NCI-H345 (cell line): ENCODE measurements around the gene ZNF236.
"Not testable (repeated sequence)": the region's sequence is repeated elsewhere in the genome, so short reads cannot be mapped to it uniquely, and the experiment has no call there.

Experiments
- DNase-seq: peaks from one replicate; lab custom pipeline; 2025; lab: John Stamatoyannopoulos, UW

The ZNF236 gene

DNA sequence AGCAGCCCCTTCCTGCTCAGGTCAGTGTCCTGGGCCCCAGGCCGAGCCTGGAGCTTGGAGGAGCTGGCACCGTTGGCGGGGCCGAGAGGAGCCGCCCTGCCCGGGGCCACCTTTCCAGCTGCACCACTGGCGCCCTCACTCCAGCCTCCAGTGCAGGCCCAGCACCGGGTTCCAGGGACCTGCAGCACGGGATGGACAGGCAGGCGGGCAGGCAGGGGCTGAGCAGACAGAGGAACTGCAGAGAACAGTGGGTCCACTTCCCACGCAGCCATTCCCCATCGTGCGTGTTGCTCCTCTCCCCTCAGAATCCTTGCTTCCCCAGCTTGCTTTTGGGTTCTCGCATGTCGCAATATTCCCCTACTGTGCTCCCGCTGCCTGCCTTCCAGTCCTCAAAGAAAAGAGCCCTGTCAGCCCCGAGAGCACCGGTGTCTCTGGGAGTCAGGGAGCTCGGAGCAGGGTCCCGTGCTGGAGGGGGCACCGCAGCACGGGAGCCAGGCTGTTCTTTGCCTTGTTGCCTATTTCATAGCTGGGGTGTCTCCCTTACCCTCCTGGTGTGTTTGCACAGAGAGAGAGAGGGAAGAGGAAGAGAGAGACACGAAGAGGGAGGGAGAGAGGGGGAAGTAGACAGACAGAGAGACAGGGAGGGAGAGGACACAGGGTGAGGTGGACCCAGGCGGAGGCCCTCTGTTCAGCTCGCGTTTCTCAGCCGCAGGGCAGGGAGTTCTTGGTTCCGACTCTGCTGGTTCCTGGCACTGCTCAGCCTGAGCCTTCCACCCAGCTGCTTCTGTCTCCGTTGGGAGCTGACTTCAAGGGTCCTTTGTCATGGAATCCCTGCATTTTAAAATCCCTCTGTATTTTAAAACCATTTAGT is 184.2 kb downstream of the ZNF236 start:
- no peak for DNase-seq

DNA sequence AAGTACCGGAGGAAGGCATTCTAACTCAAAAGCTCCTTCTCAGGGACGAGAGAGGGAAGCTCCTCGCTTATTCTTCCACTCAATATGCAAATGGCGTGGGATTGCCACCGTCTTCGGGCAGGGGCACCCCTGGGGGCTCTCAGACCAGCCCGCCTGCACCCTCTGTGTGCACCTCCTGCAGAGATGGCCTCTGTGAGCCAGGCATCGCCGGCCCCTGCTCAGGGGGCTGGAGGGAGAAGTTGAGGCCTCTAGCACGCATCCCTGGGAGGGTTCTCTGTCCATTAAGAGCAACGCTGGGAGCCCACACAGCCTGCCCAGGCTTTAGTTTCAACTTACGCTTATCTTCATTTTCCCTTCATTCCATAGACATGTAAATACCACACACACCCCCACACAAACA is 184.9 kb downstream of the ZNF236 start:
- no peak for DNase-seq

DNA sequence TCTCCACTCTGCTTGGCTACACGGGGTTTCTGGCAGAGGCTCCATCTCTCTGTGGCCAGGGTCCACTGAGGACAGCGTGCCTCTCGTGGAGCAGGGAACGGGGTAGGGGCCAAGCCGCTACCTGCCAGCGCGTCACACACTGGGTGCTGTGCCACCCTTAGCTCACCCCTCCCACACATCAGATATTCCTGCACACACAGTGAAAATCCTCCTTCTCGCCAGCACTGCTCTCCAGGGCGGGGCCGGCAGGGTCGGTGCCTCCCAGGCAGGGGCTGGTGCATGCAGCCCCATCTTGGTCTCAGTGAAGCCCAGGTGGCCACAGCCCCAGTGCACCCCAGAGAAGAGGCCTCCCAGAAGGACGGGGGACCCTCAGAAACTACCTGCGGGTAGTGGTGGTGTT is 185.6 kb downstream of the ZNF236 start:
- DNase-seq: no peak

DNA sequence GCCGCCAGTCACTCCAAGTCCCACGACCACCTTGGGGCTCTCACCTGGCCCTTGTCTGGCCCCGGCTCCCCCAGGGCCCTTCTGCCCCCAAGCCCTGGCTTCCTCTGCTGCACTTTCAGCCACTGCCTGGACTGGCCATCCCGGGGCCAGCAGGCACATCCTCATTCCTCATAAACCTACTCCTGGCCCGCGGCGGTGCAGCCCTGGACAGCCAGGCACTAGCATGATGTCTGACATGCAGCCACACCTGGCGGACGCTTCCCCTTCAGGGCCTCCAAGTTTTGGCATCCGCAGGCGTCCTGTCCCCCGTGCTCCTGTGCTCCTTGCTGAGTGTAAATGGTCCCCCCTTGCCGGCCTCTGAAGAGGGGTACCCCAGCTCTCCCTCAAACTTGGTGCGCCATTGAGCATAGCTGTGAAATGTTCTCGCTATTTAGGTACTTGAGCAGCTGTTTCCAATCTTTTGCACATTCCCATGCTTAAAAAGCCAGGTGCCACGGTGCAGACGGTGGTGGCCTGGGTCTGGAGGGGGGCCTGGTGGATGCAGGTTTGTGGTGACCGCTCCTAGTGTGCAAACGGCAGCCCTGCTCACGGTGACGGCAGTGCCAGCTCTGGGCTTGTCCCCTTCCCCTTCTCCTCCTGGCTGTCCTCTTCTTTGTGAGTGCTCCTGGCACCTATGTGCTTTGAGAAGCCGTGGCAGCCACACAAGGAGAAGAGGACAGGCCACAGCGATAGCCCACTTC is 186.4 kb downstream of the ZNF236 start:
- no peak for DNase-seq

DNA sequence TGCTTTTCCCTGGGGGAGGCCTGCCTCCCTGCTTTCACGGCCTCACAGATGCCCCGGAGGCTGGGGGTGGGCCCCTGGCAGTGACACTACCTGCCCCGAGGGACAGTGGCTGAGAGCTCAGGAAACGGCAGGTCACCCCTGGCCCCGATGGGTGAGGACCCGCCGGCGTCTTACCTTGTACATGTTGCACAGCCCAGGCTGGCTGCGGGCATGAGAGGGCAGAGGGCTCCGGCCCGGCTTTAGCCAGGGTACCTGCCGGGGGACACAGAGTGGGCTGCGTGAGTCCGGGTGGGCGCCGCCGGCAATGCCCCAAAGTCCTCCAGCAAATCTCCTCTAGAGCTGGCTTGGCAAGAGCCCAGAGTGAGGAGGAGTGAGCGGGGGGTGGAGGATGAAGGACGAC is 187.3 kb downstream of the ZNF236 start:
- no peak for DNase-seq

DNA sequence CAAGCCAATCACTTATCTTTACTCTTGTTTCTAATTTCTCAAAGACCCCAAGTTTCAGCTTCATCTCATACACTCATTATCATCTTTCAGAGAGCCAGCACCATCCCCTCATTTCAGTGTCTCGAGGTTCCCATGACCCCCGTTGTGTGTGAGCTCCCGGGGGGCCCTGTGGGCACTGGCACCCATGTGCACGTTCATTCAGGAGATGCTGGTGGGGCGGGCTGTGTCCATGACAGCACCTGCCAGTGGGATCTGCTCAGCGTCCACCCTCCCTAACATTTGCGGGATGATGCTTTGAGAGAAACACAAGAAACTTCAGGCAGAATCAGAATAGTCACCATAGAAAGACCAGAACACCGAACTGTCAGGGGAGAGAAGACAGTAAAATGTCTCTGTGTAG is 189.8 kb downstream of the ZNF236 start:
- no peak for DNase-seq

DNA sequence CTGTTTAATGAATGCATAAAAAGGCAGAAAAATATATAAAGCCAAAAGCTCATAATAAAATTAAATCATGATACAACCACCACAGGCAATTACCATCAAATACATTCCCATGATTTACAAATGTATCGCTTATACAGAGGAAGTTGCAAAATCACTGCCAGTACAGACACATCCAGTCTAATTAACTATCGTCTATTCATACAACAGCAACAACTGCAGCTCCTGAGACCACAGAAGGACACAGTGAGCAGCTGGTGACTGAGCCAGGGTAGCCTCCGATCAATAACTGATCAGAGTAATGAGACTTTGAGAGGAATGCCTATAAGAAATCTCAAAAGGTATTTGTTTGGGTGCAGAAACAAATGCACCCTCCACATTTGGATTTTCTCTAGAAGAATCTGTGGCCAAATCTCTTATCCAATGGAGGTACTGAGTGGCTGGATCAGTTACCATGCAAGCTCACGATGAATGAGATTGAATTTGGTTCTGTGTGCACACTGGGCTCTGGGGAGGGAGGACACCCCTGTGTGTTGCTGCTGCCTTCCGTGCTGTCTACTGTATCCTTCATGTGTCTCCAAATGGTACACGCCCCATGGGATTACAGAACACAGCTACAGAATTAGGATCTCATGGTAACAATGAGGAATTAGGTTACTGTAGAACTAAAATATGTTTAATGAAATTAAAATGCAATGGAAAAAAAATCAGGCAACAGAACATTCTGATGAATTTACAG is 190.6 kb downstream of the ZNF236 start:
- no peak for DNase-seq

DNA sequence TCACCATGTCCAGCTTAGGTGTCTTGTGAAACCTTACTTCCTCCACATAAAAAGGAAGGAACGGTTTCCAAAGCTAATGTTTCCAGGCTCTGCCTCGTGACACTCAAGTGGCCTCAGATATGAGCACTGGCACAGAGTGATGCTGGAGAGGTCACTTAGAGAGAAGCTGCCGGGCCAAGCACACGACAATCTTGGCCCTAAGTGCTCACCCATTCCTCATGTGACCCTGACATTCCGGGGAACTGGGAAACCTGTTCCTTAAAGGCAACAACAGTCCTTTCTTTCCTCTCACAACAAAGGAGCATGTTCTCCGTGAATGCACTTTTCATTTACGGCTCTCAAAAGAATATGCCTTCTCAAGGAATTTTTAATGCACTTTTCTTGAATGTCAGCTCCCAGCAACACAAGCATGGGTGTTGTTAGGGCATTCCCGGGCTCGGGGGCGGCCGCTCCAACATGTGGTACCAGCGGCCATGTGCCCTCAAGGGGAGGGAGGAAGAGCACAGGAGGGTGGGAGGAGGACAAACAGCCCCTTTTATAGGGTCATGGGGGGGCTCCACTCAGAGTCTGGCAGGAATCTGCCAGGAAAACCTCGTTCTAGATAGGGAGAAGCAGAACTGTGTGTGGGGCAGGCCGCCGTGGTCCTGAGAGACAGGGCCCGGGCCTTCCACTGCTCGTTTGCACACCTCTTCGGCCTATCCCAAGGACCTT is 191.6 kb downstream of the ZNF236 start:
- no peak for DNase-seq

DNA sequence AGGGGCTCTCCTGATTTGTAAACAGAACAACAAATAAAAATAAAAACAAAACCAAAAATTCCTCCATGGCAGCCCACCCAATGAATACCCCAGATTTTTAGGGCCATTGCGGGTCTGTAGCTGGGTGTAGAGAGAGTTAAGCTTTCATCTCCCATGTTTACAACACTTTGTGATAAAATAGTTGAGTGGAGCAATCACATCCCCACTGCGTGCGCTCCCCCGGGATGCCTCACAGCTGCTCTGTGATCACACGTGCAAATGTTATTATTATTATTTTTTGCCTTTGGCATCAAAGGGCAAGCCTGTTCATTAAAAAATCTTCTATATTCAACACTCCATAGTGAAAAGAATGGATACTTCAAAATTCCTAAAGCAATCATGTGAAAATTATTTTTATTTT is 192.2 kb downstream of the ZNF236 start:
- DNase-seq: no peak

DNA sequence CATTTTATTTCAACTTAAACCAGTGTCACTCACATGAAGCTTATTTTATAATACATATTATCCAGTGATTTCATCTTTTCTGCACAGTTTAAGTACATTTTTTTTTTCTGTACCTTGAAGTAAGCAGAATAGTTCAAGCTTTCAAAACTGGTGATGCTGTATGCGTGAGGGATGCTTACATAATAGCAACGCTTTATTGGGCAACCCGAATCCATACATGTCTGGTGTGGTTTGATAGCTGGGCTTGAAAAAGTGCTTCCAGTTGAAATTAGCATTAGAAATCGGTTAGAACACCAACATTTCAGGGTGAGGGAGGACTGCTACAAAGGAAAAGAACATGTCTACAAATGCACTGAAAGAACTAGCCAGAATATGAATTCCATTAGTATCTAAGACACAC is 192.8 kb downstream of the ZNF236 start:
- no peak for DNase-seq

DNA sequence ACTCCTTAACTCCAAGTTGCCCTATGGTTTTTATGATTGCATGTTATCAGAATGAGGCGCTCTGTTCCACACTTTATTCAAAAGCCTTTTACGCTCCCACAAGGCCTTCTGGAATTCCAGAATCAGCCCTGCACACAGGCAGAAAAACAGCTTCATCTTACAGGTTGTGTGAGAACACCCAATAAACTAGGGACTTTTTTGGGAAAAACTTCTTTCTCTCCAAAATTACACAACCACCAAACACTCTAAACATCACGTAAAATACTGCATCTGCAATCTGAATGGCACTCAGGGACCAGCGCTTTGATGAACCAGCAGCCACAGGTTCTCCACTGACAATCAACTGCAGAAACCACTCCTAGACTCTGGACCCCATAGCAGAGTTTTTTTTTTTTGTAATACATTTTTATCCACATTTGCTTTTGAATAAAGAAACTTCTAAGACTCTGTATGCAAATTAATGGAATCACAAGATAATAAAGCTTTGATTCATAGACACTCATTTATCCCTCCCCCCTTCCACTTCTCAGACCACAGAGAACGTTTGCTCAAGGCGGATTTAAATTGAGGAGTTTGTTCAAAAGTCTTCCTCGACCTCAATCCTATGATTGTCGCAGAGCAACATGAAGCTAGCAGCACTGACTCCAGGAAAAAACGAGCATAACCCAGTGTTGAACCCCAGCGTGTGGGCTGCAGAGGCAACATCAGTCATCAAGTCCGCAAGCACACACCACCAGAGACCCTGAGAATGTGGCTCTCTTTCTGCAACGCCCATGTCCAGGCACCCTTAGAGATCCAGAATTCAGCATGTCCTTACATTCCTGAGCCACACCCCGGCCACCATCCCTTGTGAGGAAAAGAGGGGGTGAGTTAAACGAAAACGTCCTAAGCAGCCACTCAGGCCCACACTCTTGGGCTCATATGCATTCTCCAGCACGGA is 193.7 kb downstream of the ZNF236 start:
- no peak for DNase-seq

DNA sequence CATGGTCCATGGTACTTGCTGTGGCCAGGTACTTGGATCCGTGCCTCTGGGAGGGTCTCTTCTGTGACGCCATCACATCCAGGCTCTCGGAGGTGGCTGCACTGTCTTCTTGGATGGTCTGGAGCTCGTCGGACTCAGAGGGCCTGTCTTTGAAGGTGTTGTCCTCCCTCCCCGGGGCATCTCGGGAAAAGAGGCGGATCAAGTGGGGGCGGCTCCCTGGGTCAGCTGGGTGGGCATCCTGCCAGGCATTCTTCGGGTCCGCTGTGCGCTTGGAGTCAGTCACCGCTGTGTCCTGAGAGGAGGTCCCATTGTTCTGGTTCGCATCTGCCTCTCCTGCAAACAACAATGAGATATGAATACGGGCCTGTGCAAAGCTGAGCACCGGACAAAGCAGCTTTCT is 194.6 kb downstream of the ZNF236 start:
- DNase-seq: no peak

DNA sequence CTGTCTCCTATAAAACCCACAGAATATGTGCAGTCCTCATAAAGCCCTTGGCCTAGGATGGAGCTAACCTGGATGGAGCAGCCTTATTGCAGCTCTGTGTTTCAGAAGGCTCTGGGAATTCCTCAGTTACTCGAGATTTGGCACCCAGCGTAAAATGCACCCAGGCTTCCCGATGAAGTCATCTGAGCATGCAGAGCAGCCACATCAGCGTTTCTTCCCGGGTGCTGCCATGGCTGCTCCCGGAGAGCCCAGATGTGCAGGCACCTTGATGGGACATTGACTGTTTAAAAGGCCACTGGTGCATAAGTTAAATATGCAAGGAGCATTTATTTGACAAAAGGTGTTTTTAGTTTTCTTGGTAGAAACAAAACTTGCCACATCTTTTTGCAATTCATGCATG is 195.0 kb downstream of the ZNF236 start:
- DNase-seq: no peak

DNA sequence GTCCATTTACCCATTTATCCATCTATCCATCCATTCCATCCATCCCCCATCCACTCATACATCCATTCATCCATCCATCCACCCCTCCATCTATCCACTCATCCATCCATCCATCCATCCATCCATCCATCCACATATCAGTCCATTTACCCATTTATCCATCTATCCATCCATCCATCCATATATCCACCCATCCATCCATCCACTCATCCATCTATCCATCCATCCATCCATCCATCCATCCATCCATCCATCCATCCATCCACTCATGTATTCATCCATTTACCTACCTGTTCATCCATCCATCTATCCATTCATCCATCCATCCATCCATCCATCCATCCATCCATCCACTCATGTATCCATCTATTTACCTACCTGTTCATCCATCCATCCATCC is 196.3 kb downstream of the ZNF236 start:
- DNase-seq: not testable (repeated sequence)

DNA sequence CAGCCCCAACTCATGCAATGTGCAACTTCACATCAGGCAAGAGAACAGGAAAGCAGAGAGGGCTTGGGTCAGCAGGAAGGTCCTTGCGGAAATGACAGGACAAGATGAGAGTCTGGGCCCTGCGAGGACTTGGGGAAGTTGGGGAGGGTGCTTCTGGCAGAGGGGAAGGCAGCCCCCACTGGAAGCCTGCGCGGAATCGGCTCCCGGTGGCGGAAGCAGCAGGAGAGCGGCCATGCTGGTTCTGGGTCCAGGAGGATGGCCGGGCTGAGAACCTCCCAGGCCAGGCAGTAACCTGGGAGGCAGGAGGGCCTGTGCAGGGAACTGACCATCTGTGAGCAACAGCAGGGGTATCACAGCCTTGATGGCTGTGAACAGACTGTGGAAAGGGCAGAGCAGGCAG is 197.3 kb downstream of the ZNF236 start:
- DNase-seq: no peak
